H1 (cell line): ENCODE data around the gene GALNT2. TPM values are rescaled to one million over a fixed set of nuclear protein-coding genes. Genes with fewer than 3 reads are reported as not detected.
A peak's percentile ranks its signal among the peaks of the same experiment; 100 is the strongest.

ENCODE experiments used
- CTCF ChIA-PET: fragments of 300-600 bp; sonication (Branson Sonifier 250); formaldehyde crosslinking; loops from one replicate; lab custom pipeline; 2021; ENCODE audit not compliant: partially characterized antibody; lab: Charles Lee
- POLR2A ChIA-PET: fragments of 300-600 bp; sonication (Branson Sonifier 250); formaldehyde crosslinking; loops from one replicate; lab custom pipeline; 2021; ENCODE audit warnings: inconsistent platforms; ENCODE audit not compliant: partially characterized antibody; lab: Charles Lee
- DNase-seq, 2 experiments: peaks; one replicate each; pipeline versions ENCODE4 v3.0.0 to v3.0.0-alpha.2; 2010 to 2022; ENCODE audit warnings: low spot score in 2 of 2, low read depth in 1 of 2, mixed read lengths in 1 of 2
- FAIRE-seq: peaks from 2 replicates; lab custom pipeline; 2011; peaks lifted over from hg19 to GRCh38; lab: Jason Lieb, UNC
- H2AFZ ChIP-seq: 2 replicates; pipeline ENCODE4 v1.8.1; 2012; ENCODE audit warnings: low read length, inconsistent platforms
- H2AK5ac ChIP-seq: 2 replicates; pipeline ENCODE4 v1.6.1; 2013; ENCODE audit warnings: low read depth, low read length
- H2BK120ac ChIP-seq: replicated peaks from 2 replicates; pipeline ENCODE3; 2013; ENCODE audit warnings: low read depth, low read length, inconsistent platforms
- H2BK12ac ChIP-seq: 2 replicates; pipeline ENCODE4 v1.6.1; 2013; ENCODE audit warnings: low read depth, low read length
- H2BK15ac ChIP-seq: 2 replicates; pipeline ENCODE4 v1.6.1; 2013; ENCODE audit warnings: low read length
- H2BK20ac ChIP-seq: 2 replicates; pipeline ENCODE4 v1.6.1; 2013; ENCODE audit warnings: low read length
- H2BK5ac ChIP-seq: 2 replicates; pipeline ENCODE4 v1.6.1; 2013; ENCODE audit warnings: low read depth, low read length
- H3K14ac ChIP-seq: 2 replicates; pipeline ENCODE4 v1.6.1; 2013; ENCODE audit warnings: inconsistent platforms; ENCODE audit not compliant: insufficient read length
- H3K18ac ChIP-seq: 2 replicates; pipeline ENCODE4 v1.6.1; 2013; ENCODE audit warnings: low read length; ENCODE audit errors: extremely low read depth
- H3K23ac ChIP-seq: 2 replicates; pipeline ENCODE4 v1.6.1; 2013; ENCODE audit warnings: inconsistent platforms; ENCODE audit not compliant: insufficient read length
- H3K23me2 ChIP-seq: 2 replicates; pipeline ENCODE4 v1.6.1; 2013; ENCODE audit warnings: low read depth, low read length
- H3K27ac ChIP-seq: 2 replicates; pipeline ENCODE4 v1.6.1; 2011; ENCODE audit warnings: low read depth, low read length, inconsistent platforms
- H3K27me3 ChIP-seq, 4 experiments: replicated peaks in 1 of 4; 1 replicate in 1 of 4; 2 replicates in 3 of 4; pipeline versions ENCODE4 v1.6.1 to v1.8.1; 2011 to 2013; ENCODE audit warnings: low read length in 3 of 4, mild to moderate bottlenecking in 3 of 4, inconsistent platforms in 2 of 4, mixed read lengths in 2 of 4, moderate library complexity in 1 of 4; ENCODE audit not compliant: control insufficient read depth in 3 of 4, insufficient read depth in 3 of 4; ENCODE audit errors: extremely low read depth in 1 of 4
- H3K36me3 ChIP-seq, 4 experiments: 2 replicates each; pipeline versions ENCODE4 v1.6.1 to v1.8.1; 2011 to 2013; ENCODE audit warnings: mild to moderate bottlenecking in 4 of 4, low read length in 3 of 4, moderate library complexity in 2 of 4, control low read depth in 1 of 4, inconsistent platforms in 1 of 4; ENCODE audit not compliant: insufficient read depth in 4 of 4, control insufficient read depth in 2 of 4
- H3K4ac ChIP-seq: replicated peaks from 2 replicates; pipeline ENCODE3; 2013; ENCODE audit warnings: low read length, low read depth, mixed read lengths, inconsistent platforms; ENCODE audit not compliant: insufficient read length
- H3K4me1 ChIP-seq, 4 experiments: replicated peaks in 1 of 4; 1 replicate in 1 of 4; 2 replicates in 3 of 4; pipeline versions ENCODE4 v1.6.1 to v1.8.1; 2011 to 2013; ENCODE audit warnings: low read length in 3 of 4, inconsistent platforms in 2 of 4, mixed read lengths in 1 of 4; ENCODE audit not compliant: insufficient read depth in 4 of 4, control insufficient read depth in 3 of 4
- H3K4me2 ChIP-seq, 2 experiments: 2 replicates each; pipeline versions ENCODE4 v1.6.1 to v1.8.1; 2011 to 2013; ENCODE audit warnings: low read depth in 2 of 2, low read length in 2 of 2, control low read depth in 1 of 2, inconsistent platforms in 1 of 2, mild to moderate bottlenecking in 1 of 2; ENCODE audit not compliant: insufficient read depth in 1 of 2
- H3K4me3 ChIP-seq, 4 experiments: fragments of 200-600, 300-600 bp in 1 of 4; sonication (generic), shearing (Covaris generic), sonication (Bioruptor Twin) in 1 of 4; 2 replicates each; pipeline versions ENCODE4 v1.5.1 to v1.8.1; 2011 to 2016; ENCODE audit warnings: low read length in 4 of 4, low read depth in 3 of 4, control low read depth in 2 of 4, inconsistent platforms in 2 of 4, mild to moderate bottlenecking in 2 of 4, mixed read lengths in 1 of 4, moderate library complexity in 1 of 4; ENCODE audit not compliant: insufficient read depth in 2 of 4; ENCODE audit errors: extremely low read depth in 1 of 4
- H3K56ac ChIP-seq: replicated peaks from 2 replicates; pipeline ENCODE3; 2013; ENCODE audit warnings: low read depth, mild to moderate bottlenecking, mixed read lengths, low read length, inconsistent platforms; ENCODE audit not compliant: insufficient read length
- H3K79me1 ChIP-seq: 2 replicates; pipeline ENCODE4 v1.6.1; 2013; ENCODE audit warnings: low read depth, low read length, control low read depth
- H3K79me2 ChIP-seq, 2 experiments: 2 replicates each; pipeline versions ENCODE4 v1.6.1 to v1.8.1; 2012 to 2013; ENCODE audit warnings: low read length in 2 of 2, mild to moderate bottlenecking in 2 of 2, inconsistent platforms in 1 of 2; ENCODE audit not compliant: insufficient read depth in 2 of 2, control insufficient read depth in 1 of 2
- H3K9ac ChIP-seq, 4 experiments: replicated peaks in 1 of 4; 1 replicate in 1 of 4; 2 replicates in 3 of 4; pipeline versions ENCODE4 v1.6.1 to v1.8.1; 2011 to 2013; ENCODE audit warnings: low read depth in 3 of 4, low read length in 3 of 4, control low read depth in 2 of 4, mild to moderate bottlenecking in 2 of 4, moderate library complexity in 2 of 4, inconsistent platforms in 1 of 4; ENCODE audit errors: extremely low read depth in 1 of 4
- H3K9me3 ChIP-seq, 2 experiments: 2 replicates each; pipeline versions ENCODE4 v1.6.1 to v1.8.1; 2012 to 2013; ENCODE audit warnings: mild to moderate bottlenecking in 2 of 2, moderate library complexity in 2 of 2, control low read depth in 1 of 2, inconsistent platforms in 1 of 2, low read depth in 1 of 2, low read length in 1 of 2, mixed read lengths in 1 of 2; ENCODE audit not compliant: insufficient read depth in 2 of 2
- H4K20me1 ChIP-seq, 2 experiments: replicated peaks in 1 of 2; 2 replicates each; pipeline versions ENCODE3 to v1.8.1; 2011 to 2013; ENCODE audit warnings: inconsistent platforms in 2 of 2, low read length in 2 of 2, mild to moderate bottlenecking in 1 of 2; ENCODE audit not compliant: insufficient read depth in 2 of 2, control insufficient read depth in 1 of 2
- H4K5ac ChIP-seq: 2 replicates; pipeline ENCODE4 v1.6.1; 2013; ENCODE audit warnings: low read length, low read depth, mixed read lengths, inconsistent platforms; ENCODE audit not compliant: insufficient read length
- H4K8ac ChIP-seq: 2 replicates; pipeline ENCODE4 v1.8.0; 2013; ENCODE audit warnings: mild to moderate bottlenecking, moderate library complexity, low read length, inconsistent platforms; ENCODE audit not compliant: insufficient read depth; ENCODE audit errors: extremely low read depth
- H4K91ac ChIP-seq: replicated peaks from 2 replicates; pipeline ENCODE3; 2013; ENCODE audit warnings: low read length, mixed read lengths, inconsistent platforms; ENCODE audit not compliant: insufficient read length
- CEBPB ChIP-seq: IDR thresholded peaks from 2 replicates; pipeline ENCODE4 v1.6.1; 2012; ENCODE audit warnings: low read depth, low read length
- E2F6 ChIP-seq: IDR thresholded peaks from 2 replicates; pipeline ENCODE4 v1.6.1; 2012; ENCODE audit warnings: inconsistent platforms
- EZH2 ChIP-seq: fragments of 200-600 bp; sonication (generic); IDR thresholded peaks from 2 replicates; pipeline ENCODE4 v1.7.1; 2012; ENCODE audit warnings: low read depth, mild to moderate bottlenecking, moderate library complexity, low read length, inconsistent platforms; ENCODE audit not compliant: severe bottlenecking
- HDAC2 ChIP-seq, 2 experiments: fragments of 300-600 bp in 1 of 2; sonication (generic) in 1 of 2; IDR thresholded peaks; 2 replicates each; pipeline ENCODE4 v1.6.1; 2011 to 2012; ENCODE audit warnings: low read depth in 2 of 2, low read length in 2 of 2, mild to moderate bottlenecking in 2 of 2, moderate library complexity in 2 of 2, borderline replicate concordance in 1 of 2, inconsistent platforms in 1 of 2
- MAX ChIP-seq: IDR thresholded peaks from 2 replicates; pipeline ENCODE4 v1.6.1; 2012; ENCODE audit warnings: inconsistent platforms
- SP2 ChIP-seq: IDR thresholded peaks from 2 replicates; pipeline ENCODE4 v1.6.1; 2012; ENCODE audit warnings: mild to moderate bottlenecking, low read length, inconsistent platforms
- TBP ChIP-seq: IDR thresholded peaks from 2 replicates; pipeline ENCODE4 v1.6.1; 2011; ENCODE audit warnings: low read depth, low read length, improper control_type of control experiment
- TEAD4 ChIP-seq: IDR thresholded peaks from 2 replicates; pipeline ENCODE4 v1.6.1; 2012; ENCODE audit warnings: low read depth, low read length, inconsistent platforms, mixed read lengths
- WGBS, 2 experiments: shearing (Covaris generic) in 1 of 2; methylation state at CpG; one replicate each; pipeline versions ENCODE4 v1.1.6 to v1.1.7; 2013 to 2015; ENCODE audit warnings: low lambda C conversion rate in 2 of 2, mixed read lengths in 2 of 2, inconsistent platforms in 1 of 2, low coverage in 1 of 2, missing lambda C conversion rate in 1 of 2; ENCODE audit not compliant: insufficient replicate concordance in 2 of 2, insufficient coverage in 1 of 2, insufficient read length in 1 of 2; ENCODE audit errors: extremely low coverage in 1 of 2, missing lambda C conversion rate in 1 of 2; 5-methylcytosine and 5-hydroxymethylcytosine counted together
- polyA plus RNA-seq, 7 experiments: library from polyadenylated mRNA; depleted of rRNA in 3 of 7; stranded (reverse) in 5 of 7; unstranded in 2 of 7; fragments of >200 nt in 5 of 7; fragments of 200-250 nt in 2 of 7; gene quantifications; 1 replicate in 5 of 7; 2 replicates in 1 of 7; 4 replicates in 1 of 7; pipeline versions ENCODE4 v1.2.1 to v1.2.3, GENCODE V29; 2011 to 2013; ENCODE audit warnings: missing spikeins in 2 of 7, mixed read lengths in 2 of 7
- total RNA-seq: library from RNA; stranded (reverse); fragmentation: NEBNext Ultra II Directional; extraction: Animal tissue kit (Norgen Biotek cat#: 25700); gene quantifications from 2 replicates; pipeline ENCODE4 v1.2.1, GENCODE V29; 2021
- TF ChIP-seq, protein P1 (sequence below): IDR thresholded peaks from 2 replicates; pipeline ENCODE4 v1.6.1; 2012; ENCODE audit warnings: low read length, inconsistent platforms

Gene GALNT2
- total and polyA plus RNA-seq, 2 of the 8 experiments (the other 6 are each of a cell fraction or from before 2014, with no cell fraction given), result 34.5 to 75.3 TPM

GRCh38 chr1:230287674-230288315 lies 220.8 kb downstream of the GALNT2 start:
- Histone ChIP-seq H4K91ac (peak overlapping the region; percentile 60), H2BK20ac (no peak overlapping the region), H3K4me2 (no peak overlapping the region), H3K23me2 (peaks cover 5% of the 10 kb centered on the region; the same call in 1 of the 2 replicates), H3K27me3 (no peaks in the 10 kb centered on the region; a peak in 2 of 7 replicates), H3K36me3 (no peaks in the 10 kb centered on the region), H3K79me2 (no peaks in the 10 kb centered on the region), H4K5ac (no peak overlapping the region), H2BK120ac (no peak overlapping the region), H3K9me3 (no peaks in the 10 kb centered on the region), H2BK12ac (peak overlapping the region; percentile 60; the same call in 1 of the 2 replicates), H4K20me1 (no peaks in the 10 kb centered on the region), H2BK15ac (no peak overlapping the region), H3K79me1 (no peaks in the 10 kb centered on the region), H3K18ac (no peak overlapping the region), H3K4me3 (no peak overlapping the region), H2AK5ac (no peak overlapping the region), H3K9ac (no peak overlapping the region), H2AFZ (no peak overlapping the region), H3K23ac (no peak overlapping the region), H3K4me1 (peaks cover 0 to 6% (median 2%) of the 10 kb centered on the region in 4 experiments; a peak in 5 of 7 replicates), H4K8ac (no peak overlapping the region), H3K56ac (no peak overlapping the region), H3K4ac (no peak overlapping the region), H3K14ac (no peak overlapping the region), H3K27ac (no peak overlapping the region), H2BK5ac (no peak overlapping the region)
- FAIRE-seq (no peak), DNase-seq (no peak)
- ChIA-PET CTCF (interaction anchor here (0.7 to 3.3 kb wide), 3 partner anchors 9 to 100 kb away, joined by 3 to 10 read pairs (median 3); no protein-coding TSS in a partner anchor), POLR2A (interaction anchor here (3.8 kb wide), 1 partner anchor 10 kb away, joined by 14 read pairs; no protein-coding TSS in a partner anchor)
- TF ChIP-seq SP2 (no peak), TBP (no peak), E2F6 (no peak), HDAC2 (IDR thresholded peaks at IDR 0.05; ENCODE audit: borderline replicate concordance in 1 of 2, low read depth in 2 of 2, low read length in 2 of 2) (no peak), TEAD4 (no peak), EZH2 (no peak), MAX (no peak), CEBPB (no peak)
- TF ChIP-seq, protein P1, sequence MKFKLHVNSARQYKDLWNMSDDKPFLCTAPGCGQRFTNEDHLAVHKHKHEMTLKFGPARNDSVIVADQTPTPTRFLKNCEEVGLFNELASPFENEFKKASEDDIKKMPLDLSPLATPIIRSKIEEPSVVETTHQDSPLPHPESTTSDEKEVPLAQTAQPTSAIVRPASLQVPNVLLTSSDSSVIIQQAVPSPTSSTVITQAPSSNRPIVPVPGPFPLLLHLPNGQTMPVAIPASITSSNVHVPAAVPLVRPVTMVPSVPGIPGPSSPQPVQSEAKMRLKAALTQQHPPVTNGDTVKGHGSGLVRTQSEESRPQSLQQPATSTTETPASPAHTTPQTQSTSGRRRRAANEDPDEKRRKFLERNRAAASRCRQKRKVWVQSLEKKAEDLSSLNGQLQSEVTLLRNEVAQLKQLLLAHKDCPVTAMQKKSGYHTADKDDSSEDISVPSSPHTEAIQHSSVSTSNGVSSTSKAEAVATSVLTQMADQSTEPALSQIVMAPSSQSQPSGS, result no peak
- WGBS, 2 experiments, result 86% methylated on average over 17 of the region's 17 CpGs; no CpG with 5 or more reads in 1 of the 2 experiments
